K562 (cell line): Measurements from ENCODE around the gene LEMD1. TPM values are rescaled to one million over a fixed set of nuclear protein-coding genes. Genes with fewer than 3 reads are reported as not detected.

Experiments
- ATF1 ChIP-seq, 2 experiments: fragments of 450-650 bp in 1 of 2; IDR thresholded peaks; 2 replicates each; pipeline ENCODE4 v1.6.1; 2016; ENCODE audit warnings: missing compliant biosample characterization in 1 of 2, missing genetic modification characterization in 1 of 2
- CEBPG ChIP-seq, 3 experiments: fragments of 200-800 bp in 1 of 3; sonication (Bioruptor generic) in 1 of 3; sonication (generic) in 1 of 3; formaldehyde crosslinking in 1 of 3; IDR thresholded peaks in 2 of 3; conservative IDR thresholded peaks in 1 of 3; 2 replicates each; pipeline versions ENCODE4 v1.6.1 to v1.8.0; 2016 to 2022; ENCODE audit warnings: missing compliant biosample characterization in 2 of 3, missing genetic modification characterization in 2 of 3, mild to moderate bottlenecking in 1 of 3, missing genetic modification reagents in 1 of 3
- CHAMP1 ChIP-seq: fragments of 450-650 bp; IDR thresholded peaks from 2 replicates; pipeline ENCODE4 v1.6.1; 2016; ENCODE audit warnings: mild to moderate bottlenecking
- EHMT2 ChIP-seq: fragments of 450-650 bp; IDR thresholded peaks from 2 replicates; pipeline ENCODE4 v1.6.1; 2018; ENCODE audit warnings: antibody characterized with exemption
- EP400 ChIP-seq: fragments of 450-650 bp; IDR thresholded peaks from 2 replicates; pipeline ENCODE4 v1.6.1; 2017; ENCODE audit warnings: antibody characterized with exemption, mild to moderate bottlenecking, moderate library complexity
- ETS2 ChIP-seq: IDR thresholded peaks from 2 replicates; pipeline ENCODE4 v1.6.1; 2016; ENCODE audit warnings: borderline replicate concordance, missing genetic modification characterization, mild to moderate bottlenecking, moderate library complexity, missing compliant biosample characterization; ENCODE audit not compliant: poor library complexity, severe bottlenecking
- FOXK1 ChIP-seq: sonication (generic); formaldehyde crosslinking; IDR thresholded peaks from 2 replicates; pipeline ENCODE4 v1.8.0; 2022; ENCODE audit warnings: missing genetic modification reagents, mild to moderate bottlenecking, borderline replicate concordance
- FOXP1 ChIP-seq: sonication (generic); formaldehyde crosslinking; IDR thresholded peaks from 2 replicates; pipeline ENCODE4 v1.8.0; 2022; ENCODE audit warnings: mild to moderate bottlenecking, missing genetic modification reagents
- MBD2 ChIP-seq: sonication (generic); IDR thresholded peaks from 2 replicates; pipeline ENCODE4 v1.6.1; 2016; ENCODE audit warnings: low read depth, borderline replicate concordance
- MIER1 ChIP-seq: fragments of 450-650 bp; IDR thresholded peaks from 2 replicates; pipeline ENCODE4 v1.6.1; 2016; ENCODE audit warnings: antibody characterized with exemption, mild to moderate bottlenecking, low read depth
- NCOA2 ChIP-seq, 2 experiments: fragments of 450-650 bp; IDR thresholded peaks; 2 replicates each; pipeline ENCODE4 v1.6.1; 2018; ENCODE audit warnings: mild to moderate bottlenecking in 2 of 2, moderate library complexity in 1 of 2; ENCODE audit not compliant: partially characterized antibody in 2 of 2
- RBFOX2 ChIP-seq: fragments of 200-400 bp; formaldehyde crosslinking; IDR thresholded peaks from 2 replicates; pipeline ENCODE4 v1.6.1; 2017; ENCODE audit warnings: low read depth, mild to moderate bottlenecking, low read length, moderate library complexity
- RBM14 ChIP-seq: fragments of 200-400 bp; formaldehyde crosslinking; IDR thresholded peaks from 2 replicates; pipeline ENCODE4 v1.6.1; 2018; ENCODE audit warnings: low read depth, mild to moderate bottlenecking, low read length, moderate library complexity, borderline replicate concordance; ENCODE audit not compliant: insufficient read depth
- SMARCB1 ChIP-seq: IDR thresholded peaks from 2 replicates; pipeline ENCODE4 v1.6.1; 2011; ENCODE audit warnings: improper control_type of control experiment, low read depth; ENCODE audit not compliant: insufficient read length
- SNRNP70 ChIP-seq: fragments of 200-400 bp; formaldehyde crosslinking; optimal IDR thresholded peaks from 2 replicates; pipeline ENCODE3; 2017; ENCODE audit warnings: low read depth, low read length
- SREBF2 ChIP-seq: sonication (generic); formaldehyde crosslinking; IDR thresholded peaks from 2 replicates; pipeline ENCODE4 v1.4.0; 2020; ENCODE audit warnings: mild to moderate bottlenecking, missing genetic modification reagents
- TAL1 ChIP-seq: fragments of 450-650 bp; IDR thresholded peaks from 2 replicates; pipeline ENCODE4 v1.6.1; 2016; ENCODE audit warnings: mild to moderate bottlenecking
- TOE1 ChIP-seq, 2 experiments: fragments of 450-650 bp in 1 of 2; sonication (generic) in 1 of 2; formaldehyde crosslinking in 1 of 2; IDR thresholded peaks; 2 replicates each; pipeline versions ENCODE4 v1.7.1 to v1.8.0; 2016 to 2022; ENCODE audit warnings: borderline replicate concordance in 2 of 2, mild to moderate bottlenecking in 2 of 2, antibody characterized with exemption in 1 of 2, inconsistent platforms in 1 of 2, low read depth in 1 of 2, missing genetic modification reagents in 1 of 2, moderate library complexity in 1 of 2
- ZNF175 ChIP-seq: fragments of 200-800 bp; sonication (Bioruptor generic); IDR thresholded peaks from 2 replicates; pipeline ENCODE4 v1.6.1; 2016; ENCODE audit warnings: low read depth, mild to moderate bottlenecking, missing genetic modification characterization, missing compliant biosample characterization
- ZNF584 ChIP-seq: fragments of 200-800 bp; sonication (Bioruptor generic); IDR thresholded peaks from 2 replicates; pipeline ENCODE4 v1.6.1; 2016; ENCODE audit warnings: low read depth, mild to moderate bottlenecking, missing genetic modification characterization, missing compliant biosample characterization
- polyA plus RNA-seq, 8 experiments: library from polyadenylated mRNA; depleted of rRNA in 4 of 8; stranded (reverse) in 5 of 8; unstranded in 3 of 8; fragments of >200 nt; fragmentation: Nextera tagmentation in 2 of 8; fragmentation: Illumina TruSeq in 1 of 8; extraction: Ambion mirVana in 2 of 8; extraction: Trizol in 1 of 8; gene quantifications; 2 replicates each; pipeline versions ENCODE4 v1.2.1 to v1.2.3, GENCODE V29; 2011 to 2014; ENCODE audit warnings: inconsistent platforms in 1 of 8, missing spikeins in 1 of 8
- total RNA-seq, 7 experiments: library from RNA; depleted of rRNA in 6 of 7; stranded (reverse); fragments of >200 nt in 6 of 7; fragmentation: Illumina TruSeq in 2 of 7; extraction: Trizol in 2 of 7; gene quantifications; 2 replicates each; pipeline versions ENCODE4 v1.2.1 to v1.2.3, GENCODE V29; 2011 to 2021; ENCODE audit warnings: low replicate concordance in 1 of 7

The LEMD1 gene
- total and polyA plus RNA-seq, 9 of the 15 experiments (the other 6 are each of a cell fraction or from before 2014, with no cell fraction given) = 0.11 to 2.4 (median 0.57) TPM; not detected in 1

GRCh38 chr1:205458777-205459566 lies 37.1 kb upstream of the LEMD1 start (continued):
- no peak for TF ChIP-seq MBD2
- TF ChIP-seq FOXP1 (CRISPR knock-in tag) = no peak
- no peak for TF ChIP-seq SMARCB1
- no peak for TF ChIP-seq SREBF2 (CRISPR knock-in tag)
- no peak for TF ChIP-seq EP400
- no peak for TF ChIP-seq CEBPG (CRISPR knock-in tag; IDR thresholded peaks at IDR 0.05)
- TF ChIP-seq CEBPG (tag; conservative IDR thresholded peaks at IDR 0.05 in 1 of 2, IDR thresholded peaks at IDR 0.05 in 1 of 2) = no peak
- TF ChIP-seq ATF1 (CRISPR knock-in tag; IDR thresholded peaks at IDR 0.05) = no peak
- TF ChIP-seq ATF1 (tag; IDR thresholded peaks at IDR 0.05) = no peak
- TF ChIP-seq TAL1 = no peak
- no peak for TF ChIP-seq RBM14
- TF ChIP-seq EHMT2 = peak; percentile 99
- peak; percentile 96 for TF ChIP-seq MIER1
- TF ChIP-seq FOXK1 = no peak
- no peak for TF ChIP-seq ETS2 (tag)
- no peak for TF ChIP-seq CHAMP1
- TF ChIP-seq SNRNP70 = no peak
- no peak for TF ChIP-seq RBFOX2
- TF ChIP-seq ZNF584 (CRISPR knock-in tag) = 0 out of 2 replicates have a peak, but pooled peaks have one; percentile 38
- TF ChIP-seq NCOA2 (IDR thresholded peaks at IDR 0.05; ENCODE audit: partially characterized antibody in 2 of 2) = no peak
- no peak for TF ChIP-seq TOE1 (IDR thresholded peaks at IDR 0.05; ENCODE audit: borderline replicate concordance)
- 0 out of 2 replicates have a peak, but pooled peaks have one; percentile 57 for TF ChIP-seq TOE1 (CRISPR knock-in tag; IDR thresholded peaks at IDR 0.05; ENCODE audit: borderline replicate concordance, low read depth)
- no peak for TF ChIP-seq ZNF175 (CRISPR knock-in tag)
